H9 (cell line): ENCODE data around the gene LST1. TPM values are rescaled to one million over a fixed set of nuclear protein-coding genes. Genes with fewer than 3 reads are reported as not detected.

Experiments used
- DNase-seq: peaks from one replicate; pipeline ENCODE4 v3.0.0-alpha.2; 2017
- H2AFZ ChIP-seq: one replicate; pipeline ENCODE4 v1.6.1; 2013; ENCODE audit warnings: mild to moderate bottlenecking, low read length, control low read depth, moderate library complexity
- H2AK5ac ChIP-seq: 2 replicates; pipeline ENCODE4 v1.6.1; 2013; ENCODE audit warnings: low read length, control low read depth, mixed read lengths; ENCODE audit not compliant: insufficient read length
- H2BK120ac ChIP-seq: one replicate; pipeline ENCODE4 v1.6.1; 2013; ENCODE audit warnings: low read depth, mild to moderate bottlenecking, low read length, control low read depth, inconsistent platforms; ENCODE audit not compliant: poor library complexity, severe bottlenecking
- H2BK12ac ChIP-seq: 2 replicates; pipeline ENCODE4 v1.6.1; 2013; ENCODE audit warnings: low read length, control low read depth, mixed read lengths, low read depth; ENCODE audit not compliant: insufficient read length
- H2BK15ac ChIP-seq: 2 replicates; pipeline ENCODE4 v1.6.1; 2013; ENCODE audit warnings: low read depth, low read length, control low read depth
- H2BK20ac ChIP-seq: one replicate; pipeline ENCODE4 v1.6.1; 2013; ENCODE audit warnings: low read depth, mild to moderate bottlenecking, low read length, control low read depth, inconsistent platforms; ENCODE audit not compliant: poor library complexity, severe bottlenecking
- H2BK5ac ChIP-seq: 2 replicates; pipeline ENCODE4 v1.6.1; 2013; ENCODE audit warnings: low read length, control low read depth, mixed read lengths; ENCODE audit not compliant: insufficient read length
- H3K14ac ChIP-seq: 2 replicates; pipeline ENCODE4 v1.6.1; 2013; ENCODE audit warnings: low read length, control low read depth; ENCODE audit not compliant: insufficient read depth
- H3K18ac ChIP-seq: 2 replicates; pipeline ENCODE4 v1.6.1; 2013; ENCODE audit warnings: low read depth, mild to moderate bottlenecking, mixed read lengths, low read length, control low read depth; ENCODE audit not compliant: insufficient read length
- H3K23ac ChIP-seq: 2 replicates; pipeline ENCODE4 v1.6.1; 2013; ENCODE audit warnings: low read length, control low read depth, mixed read lengths, low read depth; ENCODE audit not compliant: insufficient read length
- H3K23me2 ChIP-seq: 2 replicates; pipeline ENCODE4 v1.6.1; 2013; ENCODE audit warnings: low read depth, mild to moderate bottlenecking, mixed read lengths, low read length, control low read depth; ENCODE audit not compliant: insufficient read length, poor library complexity, severe bottlenecking
- H3K27ac ChIP-seq: 2 replicates; pipeline ENCODE4 v1.5.1; 2013; ENCODE audit warnings: low read length, control low read depth, mixed read lengths, low read depth; ENCODE audit not compliant: insufficient read length
- H3K27me3 ChIP-seq: 2 replicates; pipeline ENCODE4 v1.6.1; 2013; ENCODE audit warnings: low read length, control low read depth, inconsistent platforms; ENCODE audit not compliant: insufficient read depth
- H3K4ac ChIP-seq: 2 replicates; pipeline ENCODE4 v1.6.1; 2013; ENCODE audit warnings: low read depth, mild to moderate bottlenecking, control low read depth, inconsistent platforms, low read length, moderate library complexity
- H3K4me1 ChIP-seq: 2 replicates; pipeline ENCODE4 v1.6.1; 2013; ENCODE audit warnings: low read length, control low read depth, inconsistent platforms; ENCODE audit not compliant: insufficient read depth
- H3K4me2 ChIP-seq: 2 replicates; pipeline ENCODE4 v1.6.1; 2013; ENCODE audit warnings: low read length, control low read depth, mixed read lengths; ENCODE audit not compliant: insufficient read length, insufficient read depth
- H3K56ac ChIP-seq: 2 replicates; pipeline ENCODE4 v1.6.1; 2013; ENCODE audit warnings: low read depth, mild to moderate bottlenecking, mixed read lengths, low read length, control low read depth; ENCODE audit not compliant: insufficient read length
- H3K79me1 ChIP-seq: 2 replicates; pipeline ENCODE4 v1.6.1; 2013; ENCODE audit warnings: low read depth, mild to moderate bottlenecking, moderate library complexity, low read length, control low read depth, inconsistent platforms; ENCODE audit not compliant: insufficient read depth, poor library complexity, severe bottlenecking
- H3K79me2 ChIP-seq: 2 replicates; pipeline ENCODE4 v1.6.1; 2013; ENCODE audit warnings: low read length, control low read depth, inconsistent platforms; ENCODE audit not compliant: insufficient read depth
- H3K9ac ChIP-seq: 2 replicates; pipeline ENCODE4 v1.6.1; 2013; ENCODE audit warnings: low read length, control low read depth, mixed read lengths; ENCODE audit not compliant: insufficient read length; ENCODE audit errors: extremely low read depth
- H3K9me3 ChIP-seq: one replicate; pipeline ENCODE4 v1.6.1; 2013; ENCODE audit warnings: low read depth, low read length, inconsistent platforms; ENCODE audit not compliant: control insufficient read depth
- H3T11ph ChIP-seq: one replicate; pipeline ENCODE4 v1.6.1; 2013; ENCODE audit warnings: mild to moderate bottlenecking, low read length, control low read depth, inconsistent platforms
- H4K20me1 ChIP-seq: one replicate; pipeline ENCODE4 v1.6.1; 2013; ENCODE audit not compliant: control insufficient read depth, insufficient read length, insufficient read depth
- H4K5ac ChIP-seq: 2 replicates; pipeline ENCODE4 v1.6.1; 2013; ENCODE audit warnings: low read depth, mild to moderate bottlenecking, mixed read lengths, low read length, control low read depth; ENCODE audit not compliant: insufficient read length
- H4K8ac ChIP-seq: replicated peaks from 2 replicates; pipeline ENCODE4 v1.6.1; 2013; ENCODE audit warnings: low read length, control low read depth, mixed read lengths, low read depth; ENCODE audit not compliant: insufficient read length
- H4K91ac ChIP-seq: 2 replicates; pipeline ENCODE4 v1.6.1; 2013; ENCODE audit warnings: low read depth, mild to moderate bottlenecking, moderate library complexity, mixed read lengths, low read length, control low read depth; ENCODE audit not compliant: insufficient read length
- H3K27ac Mint-ChIP-seq, 3 experiments: 2 replicates in 2 of 3; 3 replicates in 1 of 3; pipeline ENCODE4 v1.8.0; 2020 to 2021; ENCODE audit warnings: mixed read lengths in 3 of 3, mild to moderate bottlenecking in 1 of 3, moderate library complexity in 1 of 3
- H3K27me3 Mint-ChIP-seq: 2 replicates; pipeline ENCODE4 v1.8.0; 2021; ENCODE audit warnings: low read depth, mild to moderate bottlenecking, moderate library complexity, mixed read lengths
- H3K36me3 Mint-ChIP-seq, 3 experiments: 2 replicates in 2 of 3; 3 replicates in 1 of 3; pipeline ENCODE4 v1.8.0; 2020 to 2021; ENCODE audit warnings: low read depth in 3 of 3, mixed read lengths in 3 of 3; ENCODE audit not compliant: insufficient read depth in 1 of 3
- H3K4me1 Mint-ChIP-seq, 2 experiments: 2 replicates each; pipeline ENCODE4 v1.8.0; 2020; ENCODE audit warnings: mixed read lengths in 2 of 2
- H3K4me3 Mint-ChIP-seq, 2 experiments: 2 replicates in 1 of 2; 3 replicates in 1 of 2; pipeline ENCODE4 v1.8.0; 2020 to 2021; ENCODE audit warnings: mild to moderate bottlenecking in 2 of 2, mixed read lengths in 2 of 2, moderate library complexity in 1 of 2
- H3K9me3 Mint-ChIP-seq, 2 experiments: 2 replicates in 1 of 2; 3 replicates in 1 of 2; pipeline ENCODE4 v1.8.0; 2020; ENCODE audit warnings: mild to moderate bottlenecking in 2 of 2, mixed read lengths in 2 of 2, moderate library complexity in 1 of 2
- WGBS: extraction: QIAGEN DNeasy Blood & Tissue Kit; methylation state at CpG from one replicate; pipeline ENCODE4 v1.1.7; 2013; ENCODE audit warnings: missing lambda C conversion rate, low lambda C conversion rate, mixed read lengths; ENCODE audit not compliant: insufficient read length; ENCODE audit errors: extremely low coverage; 5-methylcytosine and 5-hydroxymethylcytosine counted together
- total RNA-seq: library from RNA; stranded (reverse); gene quantifications from 2 replicates; pipeline ENCODE4 v1.2.1, GENCODE V29; 2021
- TF ChIP-seq, protein P1 (sequence below): fragments of 200-600 bp; sonication (generic); conservative IDR thresholded peaks from 3 replicates; pipeline ENCODE4 v1.8.0; 2021; ENCODE audit warnings: antibody characterized with exemption, mild to moderate bottlenecking

Gene LST1
- total RNA-seq, 1 experiment from 2014 or later, result not detected

DNA sequence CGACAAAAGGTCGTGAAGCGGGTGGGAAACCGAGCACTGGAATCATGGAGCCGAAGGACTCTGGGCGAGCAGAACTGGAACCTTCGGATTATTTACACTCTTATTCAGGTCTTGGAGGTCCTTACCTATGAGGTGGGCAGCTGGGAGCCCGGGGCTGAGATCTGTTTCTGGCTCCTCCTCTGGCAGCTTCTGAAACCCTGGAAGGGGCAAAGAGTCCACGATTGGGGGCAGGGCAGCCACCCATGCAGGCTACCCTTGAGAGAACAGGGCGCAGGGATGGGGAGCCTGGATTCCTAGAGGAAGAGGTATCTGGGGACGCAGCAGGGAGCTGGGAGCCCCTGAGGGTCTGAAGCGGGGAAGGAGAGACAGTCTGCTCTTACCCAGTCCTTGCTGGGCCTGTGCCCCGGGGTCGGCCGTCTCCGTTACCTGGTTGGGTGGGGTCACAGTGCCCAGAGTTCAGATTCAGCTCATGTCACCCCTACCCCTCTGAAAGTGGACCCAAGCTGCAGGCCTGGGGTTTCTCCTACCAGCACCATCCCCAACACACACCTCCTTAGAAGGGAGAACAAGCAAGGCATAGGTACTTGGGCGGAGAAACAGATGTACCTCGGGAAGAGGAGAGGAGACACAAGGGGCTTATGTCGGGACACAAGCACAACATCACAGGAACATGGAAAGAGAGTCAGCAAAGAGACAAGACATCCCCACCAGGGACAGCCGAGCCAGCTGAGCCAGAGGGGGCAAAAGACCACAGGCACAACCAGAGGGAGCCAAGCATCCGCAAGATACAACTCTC lies 4.4 kb upstream of the LST1 start:
- no peak overlapping the region for H2BK5ac ChIP-seq
- H2AK5ac ChIP-seq, result no peak overlapping the region
- Mint-ChIP-seq H3K4me3 (peak overlapping the region; percentile 84 to 94), H3K36me3 (no peaks in the 10 kb centered on the region), H3K4me1 (peaks cover 34 to 36% of the 10 kb centered on the region in 2 experiments), H3K27me3 (peaks cover 32% of the 10 kb centered on the region), H3K27ac (peak overlapping the region; percentile 9 to 93 (median 23); a peak in 5 of 7 replicates), H3K9me3 (no peaks in the 10 kb centered on the region; a peak in 1 of 5 replicates)
- H3K27ac ChIP-seq, result no peak overlapping the region
- no peak overlapping the region for H3K56ac ChIP-seq
- no peaks in the 10 kb centered on the region for H3K27me3 ChIP-seq
- no peaks in the 10 kb centered on the region for H3K79me1 ChIP-seq
- no CpG with 5 or more reads among the region's 21 CpGs for WGBS
- H3K18ac ChIP-seq, result peak overlapping the region; percentile 77
- no peak overlapping the region for H4K8ac ChIP-seq
- no peak overlapping the region for H4K5ac ChIP-seq
- no peak overlapping the region for H2BK12ac ChIP-seq
- no peak overlapping the region for H4K91ac ChIP-seq
- H2BK20ac ChIP-seq, result no peak overlapping the region
- H3K4ac ChIP-seq, result no peak overlapping the region
- H3K23ac ChIP-seq, result no peak overlapping the region
- H3K79me2 ChIP-seq, result no peaks in the 10 kb centered on the region
- TF ChIP-seq, protein P1, sequence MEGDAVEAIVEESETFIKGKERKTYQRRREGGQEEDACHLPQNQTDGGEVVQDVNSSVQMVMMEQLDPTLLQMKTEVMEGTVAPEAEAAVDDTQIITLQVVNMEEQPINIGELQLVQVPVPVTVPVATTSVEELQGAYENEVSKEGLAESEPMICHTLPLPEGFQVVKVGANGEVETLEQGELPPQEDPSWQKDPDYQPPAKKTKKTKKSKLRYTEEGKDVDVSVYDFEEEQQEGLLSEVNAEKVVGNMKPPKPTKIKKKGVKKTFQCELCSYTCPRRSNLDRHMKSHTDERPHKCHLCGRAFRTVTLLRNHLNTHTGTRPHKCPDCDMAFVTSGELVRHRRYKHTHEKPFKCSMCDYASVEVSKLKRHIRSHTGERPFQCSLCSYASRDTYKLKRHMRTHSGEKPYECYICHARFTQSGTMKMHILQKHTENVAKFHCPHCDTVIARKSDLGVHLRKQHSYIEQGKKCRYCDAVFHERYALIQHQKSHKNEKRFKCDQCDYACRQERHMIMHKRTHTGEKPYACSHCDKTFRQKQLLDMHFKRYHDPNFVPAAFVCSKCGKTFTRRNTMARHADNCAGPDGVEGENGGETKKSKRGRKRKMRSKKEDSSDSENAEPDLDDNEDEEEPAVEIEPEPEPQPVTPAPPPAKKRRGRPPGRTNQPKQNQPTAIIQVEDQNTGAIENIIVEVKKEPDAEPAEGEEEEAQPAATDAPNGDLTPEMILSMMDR, result no peak
- no peak overlapping the region for H2AFZ ChIP-seq
- no peak overlapping the region for H2BK15ac ChIP-seq
- H4K20me1 ChIP-seq, result no peaks in the 10 kb centered on the region
- H3K4me2 ChIP-seq, result peak overlapping the region; percentile 67
- H3K23me2 ChIP-seq, result peaks cover 9% of the 10 kb centered on the region
- no peak overlapping the region for H2BK120ac ChIP-seq
- H3K4me1 ChIP-seq, result peaks cover 2% of the 10 kb centered on the region; the same call in 1 of the 2 replicates
- no peak overlapping the region for H3T11ph ChIP-seq
- H3K9ac ChIP-seq, result peak overlapping the region; percentile 29
- no peak for DNase-seq
- H3K14ac ChIP-seq, result peak overlapping the region; percentile 85
- no peaks in the 10 kb centered on the region for H3K9me3 ChIP-seq
